Parathyroid adenoma (tissue), 2 donors: ENCODE measurements around the gene GNAI2.
A peak's percentile ranks its signal among the peaks of the same experiment; 100 is the strongest.
"Not testable (repeated sequence)": the region's sequence is repeated elsewhere in the genome, so short reads cannot be mapped to it uniquely, and the experiment has no call there.

Experiments
- H2AFZ ChIP-seq: fragments of 300-600 bp; sonication (generic); one replicate; pipeline ENCODE4 v1.7.0; 2017; ENCODE audit warnings: antibody characterized with exemption, mild to moderate bottlenecking
- H3K27ac ChIP-seq: fragments of 300-600 bp; sonication (generic); one replicate; pipeline ENCODE4 v1.7.0; 2017
- H3K27me3 ChIP-seq: fragments of 300-600 bp; sonication (generic); one replicate; pipeline ENCODE4 v1.7.0; 2017; ENCODE audit warnings: low read length; ENCODE audit not compliant: control insufficient read depth, insufficient read depth
- H3K36me3 ChIP-seq: fragments of 300-600 bp; sonication (generic); one replicate; pipeline ENCODE4 v1.7.0; 2017; ENCODE audit warnings: low read length; ENCODE audit not compliant: control insufficient read depth, insufficient read depth
- H3K4me1 ChIP-seq: fragments of 300-600 bp; sonication (generic); one replicate; pipeline ENCODE4 v1.7.0; 2017; ENCODE audit warnings: control low read depth
- H3K4me2 ChIP-seq: fragments of 300-600 bp; sonication (generic); one replicate; pipeline ENCODE4 v1.7.0; 2017; ENCODE audit warnings: low read length
- H3K4me3 ChIP-seq: fragments of 300-600 bp; sonication (generic); one replicate; pipeline ENCODE4 v1.7.0; 2017; ENCODE audit warnings: low read depth, low read length
- H3K79me2 ChIP-seq: fragments of 300-600 bp; sonication (generic); one replicate; pipeline ENCODE4 v1.7.0; 2017; ENCODE audit warnings: control low read depth
- H3K9ac ChIP-seq: fragments of 300-600 bp; sonication (generic); one replicate; pipeline ENCODE4 v1.7.0; 2017; ENCODE audit warnings: mild to moderate bottlenecking
- H3K9me3 ChIP-seq: fragments of 300-600 bp; sonication (generic); one replicate; pipeline ENCODE4 v1.7.0; 2017; ENCODE audit warnings: low read length; ENCODE audit not compliant: control insufficient read depth
- TF ChIP-seq, protein P1 (sequence below): fragments of 300-600 bp; sonication (generic); IDR thresholded peaks from one replicate; pipeline ENCODE4 v1.7.0; 2017; ENCODE audit warnings: antibody characterized with exemption, mild to moderate bottlenecking
- donor health status: primary hyperparathyroidism.

The GNAI2 gene

GRCh38 chr3:50261505-50261904, 25.5 kb downstream of the GNAI2 start:
- H3K79me2 ChIP-seq, result no peaks in the 10 kb centered on the region
- peaks cover 43% of the 10 kb centered on the region for H3K4me1 ChIP-seq
- no peaks in the 10 kb centered on the region for H3K27me3 ChIP-seq
- H3K4me3 ChIP-seq, result no peak overlapping the region
- H3K27ac ChIP-seq, result peak overlapping the region; percentile 89
- H3K4me2 ChIP-seq, result no peak overlapping the region
- H3K9ac ChIP-seq, result no peak overlapping the region
- H3K9me3 ChIP-seq, result no peaks in the 10 kb centered on the region
- H3K36me3 ChIP-seq, result no peaks in the 10 kb centered on the region
- TF ChIP-seq, protein P1, sequence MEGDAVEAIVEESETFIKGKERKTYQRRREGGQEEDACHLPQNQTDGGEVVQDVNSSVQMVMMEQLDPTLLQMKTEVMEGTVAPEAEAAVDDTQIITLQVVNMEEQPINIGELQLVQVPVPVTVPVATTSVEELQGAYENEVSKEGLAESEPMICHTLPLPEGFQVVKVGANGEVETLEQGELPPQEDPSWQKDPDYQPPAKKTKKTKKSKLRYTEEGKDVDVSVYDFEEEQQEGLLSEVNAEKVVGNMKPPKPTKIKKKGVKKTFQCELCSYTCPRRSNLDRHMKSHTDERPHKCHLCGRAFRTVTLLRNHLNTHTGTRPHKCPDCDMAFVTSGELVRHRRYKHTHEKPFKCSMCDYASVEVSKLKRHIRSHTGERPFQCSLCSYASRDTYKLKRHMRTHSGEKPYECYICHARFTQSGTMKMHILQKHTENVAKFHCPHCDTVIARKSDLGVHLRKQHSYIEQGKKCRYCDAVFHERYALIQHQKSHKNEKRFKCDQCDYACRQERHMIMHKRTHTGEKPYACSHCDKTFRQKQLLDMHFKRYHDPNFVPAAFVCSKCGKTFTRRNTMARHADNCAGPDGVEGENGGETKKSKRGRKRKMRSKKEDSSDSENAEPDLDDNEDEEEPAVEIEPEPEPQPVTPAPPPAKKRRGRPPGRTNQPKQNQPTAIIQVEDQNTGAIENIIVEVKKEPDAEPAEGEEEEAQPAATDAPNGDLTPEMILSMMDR, result no peak
- H2AFZ ChIP-seq, result no peak overlapping the region

GRCh38 chr3:50262200-50262599, 26.2 kb downstream of the GNAI2 start:
- not testable (repeated sequence) for H3K79me2 ChIP-seq, H3K9me3 ChIP-seq, H3K9ac ChIP-seq, H3K36me3 ChIP-seq, H2AFZ ChIP-seq, H3K4me3 ChIP-seq, H3K27ac ChIP-seq, H3K4me2 ChIP-seq, H3K27me3 ChIP-seq
- peaks cover 49% of the 10 kb centered on the region for H3K4me1 ChIP-seq

GRCh38 chr3:50262778-50263177, 26.8 kb downstream of the GNAI2 start:
- Histone ChIP-seq H3K79me2 (no peaks in the 10 kb centered on the region), H3K27me3 (no peaks in the 10 kb centered on the region), H3K4me1 (peaks cover 55% of the 10 kb centered on the region), H3K9ac (no peak overlapping the region), H3K4me2 (no peak overlapping the region), H3K27ac (peak overlapping the region; percentile 15), H2AFZ (no peak overlapping the region), H3K9me3 (no peaks in the 10 kb centered on the region), H3K36me3 (no peaks in the 10 kb centered on the region), H3K4me3 (no peak overlapping the region)
- TF ChIP-seq, protein P1, result no peak

DNA sequence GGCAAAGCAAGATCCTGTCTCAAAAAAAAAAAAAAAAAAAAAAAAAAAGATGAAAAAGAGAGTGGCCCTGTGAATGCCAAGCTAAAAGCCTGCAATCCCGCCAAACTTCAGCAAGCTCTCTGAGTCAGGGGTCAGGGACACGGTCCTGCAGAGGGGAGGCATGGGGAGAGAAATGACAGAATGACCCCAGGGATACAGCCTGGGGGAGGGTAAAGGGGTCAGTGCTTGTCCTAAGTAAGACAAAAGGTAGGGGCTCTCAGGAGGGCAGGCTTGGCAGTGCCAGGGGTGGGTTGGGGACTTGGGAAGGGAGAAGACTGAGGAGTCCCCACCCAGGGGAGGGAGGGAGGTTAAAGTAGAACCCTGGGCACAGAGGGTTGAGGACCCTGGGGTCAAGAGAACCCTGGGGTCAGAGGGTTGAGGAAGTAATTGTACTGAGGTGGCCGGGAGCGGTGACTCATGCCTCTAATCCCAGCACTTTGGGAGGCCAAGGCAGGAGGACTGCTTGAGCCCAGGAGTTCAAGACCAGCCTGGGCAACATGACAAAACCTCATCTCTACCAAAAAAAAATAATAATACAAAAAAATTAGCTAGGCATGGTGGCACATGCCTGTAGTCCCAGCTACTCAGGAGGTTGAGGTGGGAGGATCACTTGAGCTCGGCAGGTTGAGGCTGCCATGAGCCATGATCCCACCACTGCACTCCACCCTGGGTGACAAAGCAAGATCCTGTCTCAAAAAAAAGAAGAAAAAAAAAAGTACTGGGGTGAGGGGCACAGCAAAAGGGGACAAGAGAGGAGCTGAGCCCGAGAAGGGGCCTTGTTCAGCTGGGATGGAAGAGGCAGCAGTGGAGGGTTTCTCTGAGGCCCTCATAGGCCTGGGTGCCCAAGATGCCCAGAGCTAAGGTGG, 27.7 kb downstream of the GNAI2 start:
- Histone ChIP-seq H3K79me2 (no peaks in the 10 kb centered on the region), H3K4me3 (no peak overlapping the region), H3K9ac (no peak overlapping the region), H3K4me2 (no peak overlapping the region), H3K4me1 (peaks cover 64% of the 10 kb centered on the region), H3K9me3 (no peaks in the 10 kb centered on the region), H2AFZ (no peak overlapping the region), H3K27ac (peak overlapping the region; percentile 98), H3K27me3 (no peaks in the 10 kb centered on the region), H3K36me3 (no peaks in the 10 kb centered on the region)
- TF ChIP-seq, protein P1, result no peak

DNA sequence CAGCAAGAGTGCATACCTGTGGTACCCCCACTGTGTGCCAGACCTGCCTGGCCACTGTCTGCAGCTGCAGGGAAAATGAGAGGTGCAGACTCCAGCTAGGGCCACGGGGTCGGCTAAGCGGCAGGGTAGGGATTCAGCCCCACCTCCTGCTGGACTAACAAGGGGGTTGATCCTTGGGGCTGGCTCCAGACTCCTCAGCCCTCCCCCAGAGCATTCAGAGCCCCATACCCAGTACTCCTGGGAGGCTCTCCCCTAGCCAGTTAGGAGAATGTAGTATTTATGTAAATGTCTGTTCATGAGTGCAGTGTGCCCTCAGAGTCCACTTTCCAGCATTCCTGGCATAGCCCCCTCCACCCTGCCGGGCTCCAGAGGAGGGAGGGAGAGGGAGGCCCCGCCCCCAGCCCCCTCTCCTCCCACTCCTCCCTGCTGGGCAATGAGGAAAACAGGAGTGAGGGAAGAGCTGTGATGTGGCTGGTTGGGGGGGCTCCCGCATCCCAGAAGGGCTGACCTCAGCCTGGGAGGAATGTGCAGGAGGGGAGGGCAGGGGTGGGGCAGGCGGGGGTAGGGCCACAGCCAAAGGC, 28.5 kb downstream of the GNAI2 start:
- Histone ChIP-seq H3K36me3 (no peaks in the 10 kb centered on the region), H3K79me2 (no peaks in the 10 kb centered on the region), H3K4me2 (peak overlapping the region; percentile 45), H3K27ac (peak overlapping the region; percentile 98), H2AFZ (peak overlapping the region; percentile 63), H3K9ac (no peak overlapping the region), H3K27me3 (no peaks in the 10 kb centered on the region), H3K4me3 (no peak overlapping the region), H3K9me3 (no peaks in the 10 kb centered on the region), H3K4me1 (peaks cover 66% of the 10 kb centered on the region)
- TF ChIP-seq, protein P1, result no peak
